ENCODE measurements around the gene CNBD2.
"Not testable (repeated sequence)": the region's sequence is repeated elsewhere in the genome, so short reads cannot be mapped to it uniquely, and the experiment has no call there.

Gene CNBD2

GRCh38 chr20:36028106-36028808 is 59.9 kb downstream of the CNBD2 start:
- no peak for DNase-seq

GRCh38 chr20:36030149-36030548 is 61.8 kb downstream of the CNBD2 start:
- no peak for DNase-seq

- no peak for DNase-seq
These were observed 63.4 kb downstream of the CNBD2 start for GRCh38 chr20:36031806-36032205.

GRCh38 chr20:36034875-36035274 is 66.5 kb downstream of the CNBD2 start:
- no peak for DNase-seq

GRCh38 chr20:36035745-36036144 is 67.4 kb downstream of the CNBD2 start:
- DNase-seq = peak; percentile 25

GRCh38 chr20:36036688-36037087 is 68.3 kb downstream of the CNBD2 start:
- DNase-seq = no peak

- no peak for DNase-seq
These were observed 72.2 kb downstream of the CNBD2 start for GRCh38 chr20:36040571-36040970.

- no peak for DNase-seq
These were observed 75.1 kb downstream of the CNBD2 start for GRCh38 chr20:36043441-36043840.

- DNase-seq = no peak
These were observed 75.6 kb downstream of the CNBD2 start for GRCh38 chr20:36043892-36044515.

GRCh38 chr20:36045373-36045714 is 77.0 kb downstream of the CNBD2 start:
- no peak for DNase-seq

- not testable (repeated sequence) for DNase-seq
These were observed 77.8 kb downstream of the CNBD2 start for GRCh38 chr20:36046073-36046798.

- not testable (repeated sequence) for DNase-seq
These were observed 81.0 kb downstream of the CNBD2 start for GRCh38 chr20:36049408-36049807.

GRCh38 chr20:36050436-36051317 is 82.3 kb downstream of the CNBD2 start:
- DNase-seq = peak; percentile 90

- no peak for DNase-seq
These were observed 83.1 kb downstream of the CNBD2 start for GRCh38 chr20:36051318-36052116.

GRCh38 chr20:36052117-36052513 is 83.7 kb downstream of the CNBD2 start:
- no peak for DNase-seq

GRCh38 chr20:36053863-36054518 is 85.6 kb downstream of the CNBD2 start:
- not testable (repeated sequence) for DNase-seq

- DNase-seq = no peak
These were observed 86.8 kb downstream of the CNBD2 start for GRCh38 chr20:36055145-36055544.

- no peak for DNase-seq
These were observed 92.3 kb downstream of the CNBD2 start for GRCh38 chr20:36060676-36061075.

GRCh38 chr20:36061754-36062153 is 93.4 kb downstream of the CNBD2 start:
- DNase-seq = no peak

GRCh38 chr20:36062799-36063198 is 94.4 kb downstream of the CNBD2 start:
- DNase-seq = peak; percentile 23

- no peak for DNase-seq
These were observed 95.7 kb downstream of the CNBD2 start for GRCh38 chr20:36063916-36064657.
